ENCODE measurements around the gene ACTR3. TPM values are rescaled to one million over a fixed set of nuclear protein-coding genes. Genes with fewer than 3 reads are reported as not detected.

The ACTR3 gene
- polyA plus RNA-seq, 5 donors = 128 to 174 (median 153) TPM

GRCh38 chr2:113872201-113872600, 17.7 kb upstream of the ACTR3 start:
- no peak for DNase-seq

GRCh38 chr2:113873867-113874266, 16.0 kb upstream of the ACTR3 start:
- DNase-seq = no peak

- DNase-seq = no peak
Measured at GRCh38 chr2:113875135-113875534, 14.8 kb upstream of the ACTR3 start.

- DNase-seq = peak; percentile 29 to 35
Measured at GRCh38 chr2:113876503-113877387, 13.1 kb upstream of the ACTR3 start.

GRCh38 chr2:113877711-113878598, 11.9 kb upstream of the ACTR3 start:
- DNase-seq = peak in 1 of 2 donors; percentile 24

- DNase-seq = no peak
Measured at GRCh38 chr2:113878743-113879142, 11.1 kb upstream of the ACTR3 start.

- no peak for DNase-seq
Measured at GRCh38 chr2:113879457-113879856, 10.4 kb upstream of the ACTR3 start.

GRCh38 chr2:113886479-113887008, 3.3 kb upstream of the ACTR3 start:
- peak; percentile 76 to 80 for DNase-seq

GRCh38 chr2:113887009-113887792, 2.7 kb upstream of the ACTR3 start:
- no peak for DNase-seq

- no peak for DNase-seq
Measured at GRCh38 chr2:113888641-113889470, 1.0 kb upstream of the ACTR3 start.

- peak; percentile 52 to 62 for DNase-seq
Measured at GRCh38 chr2:113890253-113891235, 655 bp downstream of the ACTR3 start.

- DNase-seq = no peak
Measured at GRCh38 chr2:113891265-113891959, 1.5 kb downstream of the ACTR3 start.

- DNase-seq = no peak
Measured at GRCh38 chr2:113892004-113892710, 2.3 kb downstream of the ACTR3 start.

GRCh38 chr2:113894156-113894743, 4.4 kb downstream of the ACTR3 start:
- DNase-seq = no peak

- no peak for DNase-seq
Measured at GRCh38 chr2:113895301-113895700, 5.4 kb downstream of the ACTR3 start.

GRCh38 chr2:113895819-113896563, 6.1 kb downstream of the ACTR3 start:
- no peak for DNase-seq

- no peak for DNase-seq
Measured at GRCh38 chr2:113896791-113897190, 6.9 kb downstream of the ACTR3 start.
